ENCODE results near the gene RPIA.

Gene RPIA

GRCh38 chr2:88746929-88747490 lies 55.5 kb downstream of the RPIA start:
- ChIA-PET POLR2A (no interaction called here), CTCF (interaction anchor here (1.1 to 2.6 kb wide), 3 partner anchors 10 to 133 kb away, joined by 3 to 11 read pairs (median 4); no protein-coding TSS in a partner anchor)
- TF ChIP-seq CTCF (IDR thresholded peaks at IDR 0.05; ENCODE audit: insufficient read depth, low read length, missing control alignments) = no peak
- no peak overlapping the region for H3K4me3 ChIP-seq (ENCODE audit: low read depth, low read length)
- DNase-seq (ENCODE audit: low read depth, low spot score) = no peak

GRCh38 chr2:88747990-88748389 lies 56.5 kb downstream of the RPIA start:
- no peak overlapping the region for H3K4me3 ChIP-seq (ENCODE audit: low read depth, low read length)
- DNase-seq (ENCODE audit: low read depth, low spot score) = no peak
- ChIA-PET CTCF (interaction anchor here (0.8 to 2.6 kb wide), 4 partner anchors 8 to 148 kb away, joined by 3 to 18 read pairs (median 8); no protein-coding TSS in a partner anchor), POLR2A (no interaction called here)
- TF ChIP-seq CTCF (IDR thresholded peaks at IDR 0.05; ENCODE audit: insufficient read depth, low read length, missing control alignments) = no peak

- ChIA-PET POLR2A (no interaction called here), CTCF (interaction anchor here (5.4 kb wide), 1 partner anchor 13 kb away, joined by 49 read pairs; no protein-coding TSS in a partner anchor)
- no peak for TF ChIP-seq CTCF (IDR thresholded peaks at IDR 0.05; ENCODE audit: insufficient read depth, low read length, missing control alignments)
- H3K4me3 ChIP-seq (ENCODE audit: low read depth, low read length) = no peak overlapping the region
- DNase-seq (ENCODE audit: low read depth, low spot score) = no peak
Measured at GRCh38 chr2:88751768-88752167, 60.3 kb downstream of the RPIA start.

GRCh38 chr2:88753833-88754584 lies 62.5 kb downstream of the RPIA start:
- POLR2A ChIA-PET = no interaction called here
- CTCF ChIA-PET = interaction anchor here (1.0 to 5.4 kb wide), 2 partner anchors 8 to 16 kb away, joined by 3 to 49 read pairs; no protein-coding TSS in a partner anchor
- TF ChIP-seq CTCF (IDR thresholded peaks at IDR 0.05; ENCODE audit: insufficient read depth, low read length, missing control alignments) = no peak
- DNase-seq (ENCODE audit: low read depth, low spot score) = no peak
- H3K4me3 ChIP-seq (ENCODE audit: low read depth, low read length) = no peak overlapping the region

- no peak overlapping the region for H3K4me3 ChIP-seq (ENCODE audit: low read depth, low read length)
- ChIA-PET POLR2A (no interaction called here), CTCF (interaction anchor here (5.4 kb wide), 1 partner anchor 16 kb away, joined by 49 read pairs; no protein-coding TSS in a partner anchor)
- no peak for DNase-seq (ENCODE audit: low read depth, low spot score)
- no peak for TF ChIP-seq CTCF (IDR thresholded peaks at IDR 0.05; ENCODE audit: insufficient read depth, low read length, missing control alignments)
Measured at GRCh38 chr2:88754585-88755320, 63.3 kb downstream of the RPIA start.

- ChIA-PET CTCF (no interaction called here), POLR2A (no interaction called here)
- no peak for TF ChIP-seq CTCF (IDR thresholded peaks at IDR 0.05; ENCODE audit: insufficient read depth, low read length, missing control alignments)
- DNase-seq (ENCODE audit: low read depth, low spot score) = no peak
- no peak overlapping the region for H3K4me3 ChIP-seq (ENCODE audit: low read depth, low read length)
Measured at GRCh38 chr2:88755836-88756235, 64.4 kb downstream of the RPIA start.

Measured in AG04449 (cell line).